Lower leg skin (tissue), 3 donors: ENCODE results near the gene CASK.

Experiments used
- POLR2A ChIP-seq, 2 donors: fragments of 450-650 bp; IDR thresholded peaks; one replicate each; pipeline ENCODE4 v1.6.1; 2016 to 2017; ENCODE audit warnings: antibody characterized with exemption in 2 of 2, mild to moderate bottlenecking in 1 of 2, moderate library complexity in 1 of 2
- TF ChIP-seq, protein P1 (sequence below), 3 donors: fragments of 450-650 bp; IDR thresholded peaks; one replicate each; pipeline ENCODE4 v1.5.1; 2016; ENCODE audit warnings: antibody characterized with exemption in 3 of 3, mild to moderate bottlenecking in 3 of 3, moderate library complexity in 2 of 3

DNA sequence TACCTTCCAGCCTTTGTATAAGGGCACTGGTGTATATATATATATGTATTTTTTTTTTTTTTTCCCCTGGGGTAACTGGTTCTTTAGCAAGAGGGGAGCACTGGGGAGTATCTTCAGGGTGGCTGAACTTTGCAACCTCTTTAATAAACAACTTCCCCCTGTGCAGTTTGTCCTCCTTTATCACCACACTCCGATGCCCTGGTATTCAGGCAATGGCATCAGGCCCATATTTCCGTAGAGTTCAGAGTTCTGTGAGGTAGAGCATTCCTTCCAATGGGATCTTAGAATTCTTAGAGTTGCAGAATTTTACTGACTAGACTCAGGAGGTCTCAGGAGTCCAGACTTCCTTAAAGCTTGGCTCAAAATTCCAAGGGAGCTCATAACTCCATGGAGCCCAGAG, 451.6 kb downstream of the CASK start:
- TF ChIP-seq, protein P1, sequence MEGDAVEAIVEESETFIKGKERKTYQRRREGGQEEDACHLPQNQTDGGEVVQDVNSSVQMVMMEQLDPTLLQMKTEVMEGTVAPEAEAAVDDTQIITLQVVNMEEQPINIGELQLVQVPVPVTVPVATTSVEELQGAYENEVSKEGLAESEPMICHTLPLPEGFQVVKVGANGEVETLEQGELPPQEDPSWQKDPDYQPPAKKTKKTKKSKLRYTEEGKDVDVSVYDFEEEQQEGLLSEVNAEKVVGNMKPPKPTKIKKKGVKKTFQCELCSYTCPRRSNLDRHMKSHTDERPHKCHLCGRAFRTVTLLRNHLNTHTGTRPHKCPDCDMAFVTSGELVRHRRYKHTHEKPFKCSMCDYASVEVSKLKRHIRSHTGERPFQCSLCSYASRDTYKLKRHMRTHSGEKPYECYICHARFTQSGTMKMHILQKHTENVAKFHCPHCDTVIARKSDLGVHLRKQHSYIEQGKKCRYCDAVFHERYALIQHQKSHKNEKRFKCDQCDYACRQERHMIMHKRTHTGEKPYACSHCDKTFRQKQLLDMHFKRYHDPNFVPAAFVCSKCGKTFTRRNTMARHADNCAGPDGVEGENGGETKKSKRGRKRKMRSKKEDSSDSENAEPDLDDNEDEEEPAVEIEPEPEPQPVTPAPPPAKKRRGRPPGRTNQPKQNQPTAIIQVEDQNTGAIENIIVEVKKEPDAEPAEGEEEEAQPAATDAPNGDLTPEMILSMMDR (IDR thresholded peaks at IDR 0.05) = no peak
- no peak for TF ChIP-seq POLR2A (IDR thresholded peaks at IDR 0.05)
